HUES48 (cell line): ENCODE data around the gene NMB.

ENCODE experiments used
- H3K27ac ChIP-seq: one replicate; pipeline ENCODE4 v1.7.0; 2013; ENCODE audit warnings: low read depth, low read length, inconsistent platforms
- H3K27me3 ChIP-seq: 2 replicates; pipeline ENCODE4 v1.6.1; 2013; ENCODE audit warnings: mild to moderate bottlenecking, low read length; ENCODE audit not compliant: control insufficient read depth, insufficient read depth
- H3K36me3 ChIP-seq: 2 replicates; pipeline ENCODE4 v1.6.1; 2013; ENCODE audit warnings: low read length; ENCODE audit not compliant: control insufficient read depth, insufficient read depth
- H3K4me1 ChIP-seq: 2 replicates; pipeline ENCODE4 v1.6.1; 2013; ENCODE audit warnings: mild to moderate bottlenecking, low read length; ENCODE audit not compliant: control insufficient read depth, insufficient read depth
- H3K4me3 ChIP-seq: 2 replicates; pipeline ENCODE4 v1.5.1; 2013; ENCODE audit warnings: mild to moderate bottlenecking, low read depth, low read length
- H3K9ac ChIP-seq: 2 replicates; pipeline ENCODE4 v1.6.1; 2013; ENCODE audit warnings: mild to moderate bottlenecking, low read depth, low read length, moderate library complexity
- H3K9me3 ChIP-seq: 2 replicates; pipeline ENCODE4 v1.6.1; 2013; ENCODE audit warnings: low read length; ENCODE audit not compliant: control insufficient read depth, insufficient read depth

NMB gene

DNA sequence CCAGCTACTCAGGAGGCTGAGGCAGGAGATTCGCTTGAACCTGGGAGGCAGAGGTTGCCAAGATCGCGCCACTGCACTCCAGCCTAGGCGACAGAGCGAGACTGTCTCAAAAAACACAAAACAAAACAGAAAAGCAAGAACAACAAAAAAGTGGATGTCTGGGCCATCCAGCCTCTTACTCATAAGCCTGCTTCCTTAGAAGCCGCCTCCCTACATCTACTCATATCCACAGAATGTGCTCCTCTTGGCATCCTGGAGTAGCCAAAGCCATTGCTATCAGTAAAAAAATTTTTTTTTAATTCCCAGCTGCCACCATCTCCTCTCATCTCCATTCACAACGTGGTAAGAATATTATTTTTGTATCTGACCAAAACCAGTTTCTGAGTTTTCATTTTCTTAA, 46.4 kb downstream of the NMB start:
- Histone ChIP-seq H3K36me3 (peaks cover 33% of the 10 kb centered on the region), H3K9me3 (no peaks in the 10 kb centered on the region)

DNA sequence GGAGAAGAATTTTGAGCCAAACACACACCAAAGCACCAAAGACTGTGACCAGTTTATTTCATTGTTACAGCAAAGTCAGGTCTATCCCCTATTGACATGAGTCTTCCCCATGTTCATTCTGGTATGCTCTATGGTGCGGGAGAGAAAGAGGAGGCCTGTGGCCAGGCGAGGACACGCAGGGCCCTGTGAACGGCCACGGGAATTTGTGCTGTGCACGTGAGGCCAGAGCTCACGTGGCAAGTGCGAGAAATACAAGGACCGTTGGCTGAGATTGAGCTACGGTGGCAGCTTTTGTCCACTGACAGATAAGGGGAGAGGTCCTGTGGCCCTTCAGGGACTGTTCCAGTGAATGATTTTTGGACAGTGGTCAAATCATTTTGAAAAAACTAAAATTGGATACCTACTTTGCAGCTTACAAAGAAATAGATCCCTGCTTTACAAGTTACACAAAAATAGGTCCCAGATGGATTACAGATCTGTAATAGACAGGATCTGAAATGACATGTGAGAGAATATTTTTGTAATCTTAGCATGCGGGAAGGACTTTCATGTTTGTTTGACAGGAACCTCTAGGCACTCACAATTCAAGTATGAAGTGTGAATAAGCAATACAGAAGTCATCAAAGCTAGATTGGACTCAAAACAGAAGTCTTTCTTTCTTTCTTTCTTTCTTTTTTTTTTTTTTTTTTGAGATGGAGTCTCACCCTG, 48.0 kb downstream of the NMB start:
- H3K4me3 ChIP-seq, result no peak overlapping the region
- no peaks in the 10 kb centered on the region for H3K9me3 ChIP-seq
- peaks cover 18% of the 10 kb centered on the region for H3K4me1 ChIP-seq
- H3K27ac ChIP-seq, result no peak overlapping the region
- H3K36me3 ChIP-seq, result peaks cover 41% of the 10 kb centered on the region
- H3K27me3 ChIP-seq, result no peaks in the 10 kb centered on the region
- no peak overlapping the region for H3K9ac ChIP-seq

More for the DNA sequence above, 46.4 kb downstream of the NMB start:
- Histone ChIP-seq H3K4me3 (no peak overlapping the region), H3K27ac (no peak overlapping the region), H3K27me3 (no peaks in the 10 kb centered on the region), H3K9ac (no peak overlapping the region), H3K4me1 (peaks cover 6% of the 10 kb centered on the region)

DNA sequence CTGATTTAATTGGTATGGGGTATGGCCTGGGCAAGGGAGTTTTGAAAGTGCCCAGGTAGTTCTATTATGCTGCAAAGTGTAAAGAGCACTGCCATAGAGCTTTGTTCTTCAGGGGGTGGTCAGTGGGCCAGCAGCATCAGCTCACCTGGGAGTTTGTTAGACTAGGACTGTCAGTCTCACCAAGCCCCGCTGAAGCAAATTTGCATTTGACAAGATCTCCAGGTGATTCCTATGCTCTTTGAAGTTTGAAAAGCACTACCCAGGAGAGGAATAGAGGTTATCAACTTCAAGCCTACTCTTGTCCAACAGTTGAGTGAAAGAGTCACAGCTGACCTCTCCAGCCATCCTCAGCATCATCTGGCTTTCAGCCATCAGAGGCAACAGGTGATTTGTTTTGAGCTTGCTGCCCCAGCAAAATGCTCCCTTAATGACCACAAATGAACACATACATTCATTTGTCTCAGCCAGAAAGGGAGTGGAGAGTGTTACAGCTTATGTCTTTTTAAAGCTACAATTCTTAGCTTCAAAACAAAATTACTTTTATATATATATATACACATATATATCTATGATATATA, 49.2 kb downstream of the NMB start:
- Histone ChIP-seq H3K4me1 (peaks cover 29% of the 10 kb centered on the region), H3K4me3 (no peak overlapping the region), H3K9me3 (no peaks in the 10 kb centered on the region), H3K9ac (no peak overlapping the region), H3K27ac (no peak overlapping the region), H3K27me3 (peaks cover 4% of the 10 kb centered on the region; the same call in 1 of the 2 replicates), H3K36me3 (peaks cover 51% of the 10 kb centered on the region)

DNA sequence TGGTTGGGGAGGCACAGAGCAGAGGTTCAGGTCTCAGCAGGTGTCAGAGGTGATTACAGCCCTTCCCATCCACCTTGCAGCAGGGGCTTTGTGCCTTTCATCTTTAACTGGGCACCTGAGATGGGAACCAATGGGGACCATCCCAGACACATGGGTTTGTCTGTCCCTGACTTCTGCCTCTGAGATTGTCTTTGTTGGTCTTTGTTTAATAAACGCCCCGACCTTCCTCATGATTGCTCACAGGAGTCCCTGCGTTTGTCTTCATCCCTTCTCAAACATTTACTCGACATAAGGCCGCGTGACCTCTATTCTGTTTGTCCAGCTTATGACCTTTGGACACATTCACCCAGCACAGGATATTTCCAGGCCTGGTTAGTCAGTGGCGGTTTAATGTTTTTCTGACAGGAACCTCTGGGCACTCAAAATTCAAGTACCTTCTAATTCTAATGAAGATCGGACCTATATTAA, 51.3 kb downstream of the NMB start:
- peaks cover 4% of the 10 kb centered on the region; the same call in 1 of the 2 replicates for H3K27me3 ChIP-seq
- H3K36me3 ChIP-seq, result peaks cover 52% of the 10 kb centered on the region
- H3K4me1 ChIP-seq, result peaks cover 41% of the 10 kb centered on the region
- H3K27ac ChIP-seq, result no peak overlapping the region
- H3K9ac ChIP-seq, result no peak overlapping the region
- H3K4me3 ChIP-seq, result no peak overlapping the region
- H3K9me3 ChIP-seq, result no peaks in the 10 kb centered on the region

DNA sequence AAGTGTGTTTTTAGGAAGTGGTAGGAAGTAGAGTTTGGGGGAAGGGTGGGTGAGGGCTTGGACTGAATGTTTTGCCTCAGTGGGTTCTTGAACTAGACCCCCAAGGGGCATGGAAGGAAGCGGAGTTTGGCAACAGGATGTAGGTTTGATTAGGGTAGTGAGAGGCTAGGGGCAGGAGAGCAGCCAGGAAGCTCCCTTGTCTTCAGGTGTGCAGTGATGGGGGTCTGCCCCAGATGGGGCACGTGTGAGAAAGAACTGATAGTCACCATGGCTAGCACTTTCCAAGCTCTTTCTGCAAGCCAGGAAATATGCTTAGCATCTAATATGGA, 52.5 kb downstream of the NMB start:
- Histone ChIP-seq H3K9me3 (no peaks in the 10 kb centered on the region), H3K27ac (no peak overlapping the region), H3K4me1 (peaks cover 42% of the 10 kb centered on the region), H3K9ac (no peak overlapping the region), H3K36me3 (peaks cover 52% of the 10 kb centered on the region), H3K4me3 (peak overlapping the region; percentile 55; the same call in 1 of the 2 replicates), H3K27me3 (peaks cover 4% of the 10 kb centered on the region; the same call in 1 of the 2 replicates)
